Nephron (organoid): ENCODE measurements around the gene CNGA3.

ENCODE experiments used
- H3K27ac Mint-ChIP-seq, 3 experiments: 2 replicates each; pipeline ENCODE4 v1.8.0; 2020; ENCODE audit warnings: mixed read lengths in 3 of 3, mild to moderate bottlenecking in 2 of 3, moderate library complexity in 1 of 3
- H3K27me3 Mint-ChIP-seq: 2 replicates; pipeline ENCODE4 v1.8.0; 2021; ENCODE audit warnings: low read depth, mild to moderate bottlenecking, moderate library complexity, mixed read lengths
- H3K36me3 Mint-ChIP-seq: 2 replicates; pipeline ENCODE4 v1.8.0; 2020; ENCODE audit warnings: low read depth, mixed read lengths
- H3K4me1 Mint-ChIP-seq: 2 replicates; pipeline ENCODE4 v1.8.0; 2020; ENCODE audit warnings: mixed read lengths
- H3K4me3 Mint-ChIP-seq, 3 experiments: 2 replicates each; pipeline ENCODE4 v1.8.0; 2020; ENCODE audit warnings: mild to moderate bottlenecking in 3 of 3, mixed read lengths in 3 of 3, moderate library complexity in 2 of 3
- H3K9me3 Mint-ChIP-seq: 2 replicates; pipeline ENCODE4 v1.8.0; 2020; ENCODE audit warnings: mixed read lengths
- CTCF ChIP-seq, 3 experiments: fragments of 200-600 bp; sonication (generic); IDR thresholded peaks; one replicate each; pipeline ENCODE4 v1.5.0; 2021; ENCODE audit warnings: antibody characterized with exemption in 3 of 3; ENCODE audit not compliant: unreplicated experiment in 3 of 3

CNGA3 gene

GRCh38 chr2:98378901-98379300 lies 32.6 kb downstream of the CNGA3 start:
- Mint-ChIP-seq H3K9me3 (no peaks in the 10 kb centered on the region), H3K27me3 (peaks cover 50% of the 10 kb centered on the region), H3K36me3 (no peaks in the 10 kb centered on the region), H3K4me3 (no peak overlapping the region), H3K27ac (peak overlapping the region in 1 of 3 experiments; percentile 1), H3K4me1 (peaks cover 40% of the 10 kb centered on the region)
- TF ChIP-seq CTCF (IDR thresholded peaks at IDR 0.05; ENCODE audit: unreplicated experiment in 3 of 3) = no peak

- Mint-ChIP-seq H3K4me3 (no peak overlapping the region), H3K27ac (peak overlapping the region in 1 of 3 experiments; percentile 1), H3K9me3 (no peaks in the 10 kb centered on the region), H3K36me3 (no peaks in the 10 kb centered on the region), H3K27me3 (peaks cover 47% of the 10 kb centered on the region), H3K4me1 (peaks cover 45% of the 10 kb centered on the region)
- no peak for TF ChIP-seq CTCF (IDR thresholded peaks at IDR 0.05; ENCODE audit: unreplicated experiment in 3 of 3)
Measured at GRCh38 chr2:98379311-98380202, 33.3 kb downstream of the CNGA3 start.

GRCh38 chr2:98380203-98380535 lies 33.9 kb downstream of the CNGA3 start:
- no peaks in the 10 kb centered on the region for H3K36me3 Mint-ChIP-seq
- no peak overlapping the region for H3K27ac Mint-ChIP-seq
- no peak overlapping the region for H3K4me3 Mint-ChIP-seq
- peaks cover 50% of the 10 kb centered on the region for H3K4me1 Mint-ChIP-seq
- H3K9me3 Mint-ChIP-seq = no peaks in the 10 kb centered on the region
- no peak for TF ChIP-seq CTCF (IDR thresholded peaks at IDR 0.05; ENCODE audit: unreplicated experiment in 3 of 3)
- H3K27me3 Mint-ChIP-seq = peaks cover 47% of the 10 kb centered on the region

GRCh38 chr2:98381494-98381893 lies 35.2 kb downstream of the CNGA3 start:
- H3K36me3 Mint-ChIP-seq = no peaks in the 10 kb centered on the region
- no peak overlapping the region for H3K27ac Mint-ChIP-seq
- no peaks in the 10 kb centered on the region for H3K9me3 Mint-ChIP-seq
- H3K27me3 Mint-ChIP-seq = peaks cover 43% of the 10 kb centered on the region
- H3K4me3 Mint-ChIP-seq = no peak overlapping the region
- H3K4me1 Mint-ChIP-seq = peaks cover 36% of the 10 kb centered on the region
- no peak for TF ChIP-seq CTCF (IDR thresholded peaks at IDR 0.05; ENCODE audit: unreplicated experiment in 3 of 3)

GRCh38 chr2:98382086-98382485 lies 35.8 kb downstream of the CNGA3 start:
- Mint-ChIP-seq H3K27ac (no peak overlapping the region), H3K27me3 (peaks cover 45% of the 10 kb centered on the region), H3K9me3 (no peaks in the 10 kb centered on the region), H3K4me3 (no peak overlapping the region), H3K4me1 (peaks cover 30% of the 10 kb centered on the region), H3K36me3 (no peaks in the 10 kb centered on the region)
- no peak for TF ChIP-seq CTCF (IDR thresholded peaks at IDR 0.05; ENCODE audit: unreplicated experiment in 3 of 3)

- Mint-ChIP-seq H3K4me3 (no peak overlapping the region), H3K9me3 (no peaks in the 10 kb centered on the region), H3K4me1 (peaks cover 24% of the 10 kb centered on the region), H3K27me3 (peaks cover 45% of the 10 kb centered on the region), H3K36me3 (no peaks in the 10 kb centered on the region), H3K27ac (no peak overlapping the region)
- TF ChIP-seq CTCF (IDR thresholded peaks at IDR 0.05; ENCODE audit: unreplicated experiment in 3 of 3) = no peak
Measured at GRCh38 chr2:98382739-98383138, 36.5 kb downstream of the CNGA3 start.
